ENCODE results near the gene CDC5L. TPM values are rescaled to one million over a fixed set of nuclear protein-coding genes. Genes with fewer than 3 reads are reported as not detected.
"Not testable (repeated sequence)": the region's sequence is repeated elsewhere in the genome, so short reads cannot be mapped to it uniquely, and the experiment has no call there.

CDC5L gene
- total and polyA plus RNA-seq, 9 donors: 13.0 to 24.0 (median 19.5) TPM

DNA sequence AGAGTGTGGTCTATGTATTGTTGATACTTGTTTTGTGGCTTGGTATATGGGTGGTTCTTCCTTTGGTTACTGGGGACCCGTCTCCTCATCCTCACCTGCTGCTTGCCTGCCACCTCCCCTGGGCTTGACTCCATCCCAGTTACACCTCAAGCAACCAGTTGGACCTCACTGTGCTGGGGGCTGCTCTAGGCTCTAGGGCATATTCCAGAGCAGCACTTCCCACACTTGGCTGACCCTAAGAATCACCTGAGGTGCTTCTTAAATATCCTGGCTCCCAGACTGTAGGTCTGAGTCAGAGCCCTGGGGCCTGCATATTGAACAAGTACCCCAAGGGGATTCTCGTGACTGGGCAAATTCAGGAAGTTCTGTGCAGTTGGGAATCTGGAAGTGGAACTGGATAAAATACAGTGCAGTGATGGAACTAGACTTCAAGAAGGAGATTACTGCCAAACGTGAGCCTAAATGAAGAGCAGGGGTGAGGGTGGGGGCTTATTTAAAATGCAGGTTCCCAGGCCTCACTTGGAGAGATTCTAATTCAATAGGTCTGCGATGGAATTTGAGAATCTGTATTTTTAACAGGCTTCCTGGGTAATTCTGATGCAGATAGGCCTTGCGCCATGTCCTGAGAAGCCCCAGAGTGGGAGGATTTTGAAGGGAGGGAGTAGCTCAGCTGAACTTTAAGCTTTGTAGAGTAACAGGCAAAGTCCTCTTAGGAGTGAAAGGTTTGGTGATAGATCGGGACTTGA, 37.4 kb upstream of the CDC5L start:
- Histone ChIP-seq H3K27me3 (no peaks in the 10 kb centered on the region), H3K4me1 (ENCODE audit: insufficient read depth) (no peaks in the 10 kb centered on the region), H3K27ac (no peak overlapping the region), H3K9me3 (no peaks in the 10 kb centered on the region), H3K36me3 (no peaks in the 10 kb centered on the region), H3K4me3 (no peak overlapping the region)
- WGBS, 3 donors: 68 to 75% (median 75%) methylated on average over 6 of the region's 6 CpGs
- DNase-seq: no peak
- TF ChIP-seq, protein P1, sequence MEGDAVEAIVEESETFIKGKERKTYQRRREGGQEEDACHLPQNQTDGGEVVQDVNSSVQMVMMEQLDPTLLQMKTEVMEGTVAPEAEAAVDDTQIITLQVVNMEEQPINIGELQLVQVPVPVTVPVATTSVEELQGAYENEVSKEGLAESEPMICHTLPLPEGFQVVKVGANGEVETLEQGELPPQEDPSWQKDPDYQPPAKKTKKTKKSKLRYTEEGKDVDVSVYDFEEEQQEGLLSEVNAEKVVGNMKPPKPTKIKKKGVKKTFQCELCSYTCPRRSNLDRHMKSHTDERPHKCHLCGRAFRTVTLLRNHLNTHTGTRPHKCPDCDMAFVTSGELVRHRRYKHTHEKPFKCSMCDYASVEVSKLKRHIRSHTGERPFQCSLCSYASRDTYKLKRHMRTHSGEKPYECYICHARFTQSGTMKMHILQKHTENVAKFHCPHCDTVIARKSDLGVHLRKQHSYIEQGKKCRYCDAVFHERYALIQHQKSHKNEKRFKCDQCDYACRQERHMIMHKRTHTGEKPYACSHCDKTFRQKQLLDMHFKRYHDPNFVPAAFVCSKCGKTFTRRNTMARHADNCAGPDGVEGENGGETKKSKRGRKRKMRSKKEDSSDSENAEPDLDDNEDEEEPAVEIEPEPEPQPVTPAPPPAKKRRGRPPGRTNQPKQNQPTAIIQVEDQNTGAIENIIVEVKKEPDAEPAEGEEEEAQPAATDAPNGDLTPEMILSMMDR (IDR thresholded peaks at IDR 0.05): no peak
- no peak for TF ChIP-seq POLR2A (IDR thresholded peaks at IDR 0.05)
- TF ChIP-seq EP300 (IDR thresholded peaks at IDR 0.05): no peak
- intact Hi-C loops (cut with DNase I): no loop called here

DNA sequence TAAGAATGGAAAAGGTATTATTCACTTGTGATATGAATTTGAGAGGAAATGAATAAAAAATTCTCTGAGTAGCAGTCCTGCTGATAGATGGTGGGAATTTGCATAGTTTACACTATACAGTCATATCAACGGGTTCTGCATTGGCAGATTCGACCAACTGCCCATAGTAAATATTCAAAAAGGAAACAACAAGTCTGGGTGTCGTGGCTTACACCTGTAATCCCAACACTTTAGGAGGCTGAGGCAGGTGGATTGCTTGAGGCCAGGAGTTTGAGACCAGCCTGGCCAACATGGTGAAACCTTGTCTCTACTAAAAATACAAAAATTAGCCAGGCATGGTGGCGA, 36.9 kb upstream of the CDC5L start:
- H3K27me3 ChIP-seq; H3K27ac ChIP-seq; H3K36me3 ChIP-seq; H3K4me1 ChIP-seq (ENCODE audit: insufficient read depth); intact Hi-C loops (cut with DNase I); DNase-seq; H3K4me3 ChIP-seq; H3K9me3 ChIP-seq: not testable (repeated sequence)
- WGBS, 3 donors: 74 to 83% (median 75%) methylated on average over 4 of the region's 4 CpGs

DNA sequence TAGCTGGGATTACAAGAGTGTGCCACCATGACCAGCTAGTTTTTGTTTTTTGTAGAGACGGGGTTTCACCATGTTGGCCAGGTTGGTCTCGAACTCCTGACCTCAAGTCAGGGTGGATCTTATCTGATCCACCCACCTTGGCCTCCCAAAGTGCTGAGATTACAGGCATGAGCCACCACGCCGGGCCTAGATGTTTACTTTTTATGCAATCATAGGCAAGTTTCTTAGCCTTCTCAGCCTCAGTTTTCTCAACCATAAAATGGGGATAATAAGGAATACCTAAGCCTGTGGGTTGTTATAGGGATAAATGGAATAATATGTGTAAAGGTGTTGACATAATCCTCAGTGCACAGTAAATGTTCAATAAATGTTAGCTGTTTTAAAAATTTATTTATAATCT, 35.2 kb upstream of the CDC5L start:
- 82 to 83% (median 82%) methylated on average over 4 of the region's 4 CpGs for WGBS, 3 donors
- H3K36me3 ChIP-seq: no peaks in the 10 kb centered on the region
- no peak overlapping the region for H3K4me3 ChIP-seq
- H3K4me1 ChIP-seq (ENCODE audit: insufficient read depth): no peaks in the 10 kb centered on the region
- H3K27ac ChIP-seq: no peak overlapping the region
- H3K27me3 ChIP-seq: no peaks in the 10 kb centered on the region
- peaks cover 0 to 2% of the 10 kb centered on the region in 2 donors for H3K9me3 ChIP-seq
- TF ChIP-seq POLR2A (IDR thresholded peaks at IDR 0.05) (no peak), EP300 (IDR thresholded peaks at IDR 0.05) (no peak)
- TF ChIP-seq, protein P1 (IDR thresholded peaks at IDR 0.05): no peak
- no peak for DNase-seq
- intact Hi-C loops (cut with DNase I): no loop called here

DNA sequence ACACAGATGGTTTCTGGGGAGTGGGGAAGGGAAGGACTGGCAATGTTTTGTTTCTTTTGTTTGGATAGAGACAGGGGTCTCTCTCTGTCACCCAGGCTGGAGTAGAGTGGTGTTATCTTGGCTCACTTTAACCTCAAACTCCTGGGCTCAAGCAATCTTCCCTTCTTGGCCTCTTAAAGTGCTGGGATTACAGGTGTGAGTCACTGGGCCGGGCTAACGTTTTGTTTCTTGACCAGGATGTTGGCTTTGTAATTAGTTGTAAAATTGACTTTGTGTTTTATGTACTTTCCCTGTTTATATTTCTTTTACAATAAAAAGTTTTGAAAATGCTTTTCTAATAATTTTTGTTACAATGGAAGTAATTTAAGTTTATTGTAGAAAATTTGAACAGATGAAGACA, 34.2 kb upstream of the CDC5L start:
- no peak for DNase-seq
- Histone ChIP-seq H3K4me1 (ENCODE audit: insufficient read depth) (no peaks in the 10 kb centered on the region), H3K4me3 (no peak overlapping the region), H3K27ac (no peak overlapping the region), H3K36me3 (no peaks in the 10 kb centered on the region), H3K9me3 (peaks cover 0 to 2% of the 10 kb centered on the region in 2 donors), H3K27me3 (no peaks in the 10 kb centered on the region)
- 59 to 77% (median 65%) methylated on average over 2 of the region's 2 CpGs for WGBS, 3 donors
- TF ChIP-seq POLR2A (IDR thresholded peaks at IDR 0.05): no peak
- intact Hi-C loops (cut with DNase I): no loop called here

DNA sequence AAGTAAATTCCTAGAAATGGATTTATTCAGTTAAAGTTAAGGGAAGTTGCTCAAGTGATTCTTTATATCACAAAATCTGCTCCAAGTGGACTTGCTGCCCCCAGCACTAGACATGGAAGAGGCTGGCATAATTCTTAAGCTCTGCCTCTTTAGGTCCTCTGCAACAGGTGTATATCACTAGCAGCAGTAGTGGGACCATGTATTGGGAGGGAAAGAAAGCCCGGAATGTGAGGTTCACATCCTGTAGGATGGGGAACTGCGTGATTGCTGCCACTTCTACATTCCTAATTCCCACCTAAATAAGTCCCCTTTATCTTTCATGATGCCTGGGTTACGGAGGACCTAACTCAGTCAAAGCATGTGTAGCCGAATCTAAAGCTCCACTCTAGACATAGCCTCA, 31.9 kb upstream of the CDC5L start:
- H3K36me3 ChIP-seq: no peaks in the 10 kb centered on the region
- WGBS, 3 donors: 67 to 79% (median 79%) methylated on average over 4 of the region's 4 CpGs
- H3K27me3 ChIP-seq: no peaks in the 10 kb centered on the region
- no peaks in the 10 kb centered on the region for H3K4me1 ChIP-seq (ENCODE audit: insufficient read depth)
- H3K27ac ChIP-seq: no peak overlapping the region
- TF ChIP-seq POLR2A (IDR thresholded peaks at IDR 0.05) (no peak), EP300 (IDR thresholded peaks at IDR 0.05) (no peak)
- TF ChIP-seq, protein P1 (IDR thresholded peaks at IDR 0.05): no peak
- no peak overlapping the region for H3K4me3 ChIP-seq
- intact Hi-C loops (cut with DNase I): no loop called here
- DNase-seq: no peak
- peaks cover 0 to 2% of the 10 kb centered on the region in 2 donors for H3K9me3 ChIP-seq
